Measurements from ENCODE around the gene KCNJ10. TPM values are rescaled to one million over a fixed set of nuclear protein-coding genes. Genes with fewer than 3 reads are reported as not detected.
A peak's percentile ranks its signal among the peaks of the same experiment; 100 is the strongest.

KCNJ10 gene
- total and polyA plus RNA-seq, 2 of the 13 experiments (the other 11 are each of a cell fraction or from before 2014, with no cell fraction given), result 4.4 to 10.3 TPM

- no peak for TF ChIP-seq PRDM15 (CRISPR knock-in tag; IDR thresholded peaks at IDR 0.05)
- TF ChIP-seq ZNF646 (CRISPR knock-in tag; IDR thresholded peaks at IDR 0.05), result peak; percentile 74; the same call in 1 of the 2 replicates
- TF ChIP-seq POGZ (CRISPR knock-in tag; IDR thresholded peaks at IDR 0.05), result no peak
- TF ChIP-seq ZNF576 (CRISPR knock-in tag; IDR thresholded peaks at IDR 0.05), result no peak
- no peak for TF ChIP-seq HOMEZ (CRISPR knock-in tag; IDR thresholded peaks at IDR 0.05; ENCODE audit: low read depth)
- TF ChIP-seq SETDB1 (CRISPR knock-in tag; IDR thresholded peaks at IDR 0.05; ENCODE audit: borderline replicate concordance), result no peak
- TF ChIP-seq KLF13 (CRISPR knock-in tag; IDR thresholded peaks at IDR 0.05), result no peak
- TF ChIP-seq BATF2 (CRISPR knock-in tag; IDR thresholded peaks at IDR 0.05), result no peak
- TF ChIP-seq NR1H2 (CRISPR knock-in tag; IDR thresholded peaks at IDR 0.05; ENCODE audit: borderline replicate concordance, low read depth), result no peak
- TF ChIP-seq KMT2A (CRISPR knock-in tag; IDR thresholded peaks at IDR 0.05), result no peak
- TF ChIP-seq RXRA (CRISPR knock-in tag; IDR thresholded peaks at IDR 0.05), result no peak
- TF ChIP-seq ZNF660 (CRISPR knock-in tag; IDR thresholded peaks at IDR 0.05; ENCODE audit: borderline replicate concordance, low read depth), result no peak
- TF ChIP-seq ZNF83 (CRISPR knock-in tag; IDR thresholded peaks at IDR 0.05; ENCODE audit: borderline replicate concordance), result 0 out of 2 replicates have a peak, but pooled peaks have one; percentile 46
- no peak for TF ChIP-seq MTERF4 (CRISPR knock-in tag; IDR thresholded peaks at IDR 0.05)
- TF ChIP-seq ZNF878 (CRISPR knock-in tag; IDR thresholded peaks at IDR 0.05), result peak; percentile 50; the same call in 1 of the 2 replicates
Observed at GRCh38 chr1:160101037-160101716, 31.2 kb upstream of the KCNJ10 start (continued).

Measured in HepG2 (cell line).